ENCODE data around the gene FAM222B. TPM values are rescaled to one million over a fixed set of nuclear protein-coding genes. Genes with fewer than 3 reads are reported as not detected.

The FAM222B gene
- total RNA-seq, 1 donor from 2014 or later = 12.2 TPM

GRCh38 chr17:28710861-28711722 lies 131.5 kb downstream of the FAM222B start:
- ATAC-seq = peak; percentile 87

DNA sequence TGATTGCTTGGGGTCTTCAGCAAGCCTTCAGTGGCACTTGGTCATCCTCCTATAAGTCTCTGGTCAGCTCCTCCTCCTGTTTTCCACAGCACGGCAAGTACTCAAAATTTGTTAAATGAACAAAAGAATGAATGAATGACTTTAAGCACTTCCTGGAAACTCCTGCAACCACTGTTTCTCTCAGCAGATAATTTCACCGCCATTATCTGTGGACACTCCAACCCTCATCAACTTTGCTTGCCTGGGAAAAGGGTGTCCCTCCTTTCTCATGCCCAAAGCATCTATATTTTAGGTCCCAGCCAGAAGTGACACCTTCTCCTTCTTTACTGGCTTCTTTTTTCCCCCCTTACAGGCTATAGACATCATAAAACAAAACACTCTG lies 135.3 kb downstream of the FAM222B start:
- no peak for ATAC-seq

DNA sequence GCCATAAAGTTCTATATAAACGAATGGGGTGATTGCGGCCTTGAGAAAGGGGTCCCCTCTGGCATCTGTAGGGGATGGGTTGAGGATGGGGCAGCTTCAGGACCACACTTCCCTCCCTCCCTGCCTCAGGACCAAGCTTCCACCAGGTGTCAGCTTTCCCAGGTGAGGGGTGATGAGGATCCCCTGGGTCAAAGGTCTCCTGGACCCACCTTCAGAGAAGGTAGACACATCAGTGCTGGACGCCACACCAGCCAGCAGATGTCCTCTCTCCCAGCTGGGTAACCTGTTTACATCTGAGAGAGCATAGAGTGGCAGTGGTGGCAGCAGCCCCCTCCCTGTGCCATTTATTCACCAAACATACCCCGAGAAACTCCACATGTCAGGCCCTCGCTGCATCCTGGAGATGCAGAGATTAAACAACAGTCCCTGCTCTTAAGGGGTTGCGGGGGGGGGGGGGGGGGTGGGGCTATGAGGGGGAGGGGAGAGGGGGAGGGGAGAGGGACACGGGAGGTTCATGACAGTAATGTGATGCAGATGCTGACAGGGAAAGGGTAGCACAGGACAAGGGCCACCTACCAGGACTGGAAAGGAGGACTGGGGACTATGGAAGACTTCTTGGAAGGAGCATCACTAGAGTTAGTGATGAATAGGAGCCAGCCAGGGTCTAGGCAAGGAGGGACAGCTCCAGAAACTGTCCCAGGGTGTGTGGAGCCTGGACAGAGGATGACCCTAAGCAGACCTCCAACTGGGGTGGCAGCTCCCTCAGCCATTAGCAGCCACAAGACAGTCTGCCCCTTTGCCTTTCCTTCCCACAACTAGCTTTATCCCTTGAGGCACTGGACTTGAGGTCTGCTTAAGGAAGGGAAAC lies 135.9 kb downstream of the FAM222B start:
- no peak for ATAC-seq

Other genes starting within 250 kb of the FAM222B start
- 24.3 TPM for gene SPAG5, start 243.8 kb downstream of the FAM222B start, total RNA-seq
- 4.2 TPM for gene RSKR, start 228.6 kb downstream of the FAM222B start, total RNA-seq
- 67.9 TPM for gene BLTP2, start 197.6 kb downstream of the FAM222B start, total RNA-seq
- 29.0 TPM for gene SDF2, start 180.9 kb downstream of the FAM222B start, total RNA-seq
- 31.8 TPM for gene SUPT6H, start 180.6 kb downstream of the FAM222B start, total RNA-seq
- gene PROCA1, start 130.9 kb downstream of the FAM222B start, total RNA-seq = 0.64 TPM
- 34.2 TPM for gene RAB34, start 124.9 kb downstream of the FAM222B start, total RNA-seq
- 1,336 TPM for gene RPL23A, start 122.8 kb downstream of the FAM222B start, total RNA-seq
- 14.7 TPM for gene TLCD1, start 116.6 kb downstream of the FAM222B start, total RNA-seq
- gene NEK8, start 114.0 kb downstream of the FAM222B start, total RNA-seq = 3.9 TPM
- 41.6 TPM for gene TRAF4, start 98.8 kb downstream of the FAM222B start, total RNA-seq
- 31.7 TPM for gene ERAL1, start 12.2 kb upstream of the FAM222B start, total RNA-seq
- gene FLOT2, start 54.9 kb upstream of the FAM222B start, total RNA-seq = 111 TPM
- gene DHRS13, start 60.3 kb upstream of the FAM222B start, total RNA-seq = 10.0 TPM
- 14.2 TPM for gene PHF12, start 108.7 kb upstream of the FAM222B start, total RNA-seq
- not detected for gene SEZ6, start 163.2 kb upstream of the FAM222B start, total RNA-seq
- gene PIPOX, start 200.4 kb upstream of the FAM222B start, total RNA-seq = 0.64 TPM

All from esophagus mucosa (tissue), 1 donor.